IMR-90 (cell line): ENCODE measurements around the gene STPG1.

Experiments used
- CHD1 ChIP-seq: IDR thresholded peaks from 2 replicates; pipeline ENCODE4 v1.6.1; 2012; ENCODE audit warnings: low read depth, low read length, improper control_type of control experiment
- FOS ChIP-seq: fragments of 150-350 bp; IDR thresholded peaks from 2 replicates; pipeline ENCODE4 v1.6.1; 2016; ENCODE audit warnings: low read depth, low read length
- MAFK ChIP-seq: IDR thresholded peaks from 2 replicates; pipeline ENCODE4 v1.6.1; 2012; ENCODE audit warnings: low read depth, low read length, improper control_type of control experiment
- MAZ ChIP-seq: IDR thresholded peaks from 2 replicates; pipeline ENCODE4 v1.6.1; 2012; ENCODE audit warnings: low read depth, mild to moderate bottlenecking, low read length, improper control_type of control experiment, moderate library complexity, borderline replicate concordance
- NFE2L2 ChIP-seq: fragments of 150-350 bp; IDR thresholded peaks from 2 replicates; pipeline ENCODE4 v1.6.1; 2016; ENCODE audit warnings: low read depth, mild to moderate bottlenecking, low read length
- POLR2A ChIP-seq: IDR thresholded peaks from 2 replicates; pipeline ENCODE4 v1.6.1; 2012; ENCODE audit warnings: mild to moderate bottlenecking, low read depth, low read length
- RAD21 ChIP-seq: IDR thresholded peaks from 2 replicates; pipeline ENCODE4 v1.6.1; 2012; ENCODE audit warnings: low read length, improper control_type of control experiment
- RFX5 ChIP-seq: IDR thresholded peaks from 2 replicates; pipeline ENCODE4 v1.8.0; 2012; ENCODE audit warnings: low read depth, mild to moderate bottlenecking, low read length, moderate library complexity
- SMC3 ChIP-seq: fragments of 150-350 bp; IDR thresholded peaks from 2 replicates; pipeline ENCODE4 v1.6.1; 2016; ENCODE audit warnings: low read depth, mild to moderate bottlenecking, antibody characterized with exemption, low read length, moderate library complexity
- TF ChIP-seq, protein P1 (sequence below): conservative IDR thresholded peaks from 2 replicates; pipeline ENCODE4 v1.5.1; 2012; ENCODE audit warnings: mild to moderate bottlenecking, low read depth, low read length, improper control_type of control experiment

DNA sequence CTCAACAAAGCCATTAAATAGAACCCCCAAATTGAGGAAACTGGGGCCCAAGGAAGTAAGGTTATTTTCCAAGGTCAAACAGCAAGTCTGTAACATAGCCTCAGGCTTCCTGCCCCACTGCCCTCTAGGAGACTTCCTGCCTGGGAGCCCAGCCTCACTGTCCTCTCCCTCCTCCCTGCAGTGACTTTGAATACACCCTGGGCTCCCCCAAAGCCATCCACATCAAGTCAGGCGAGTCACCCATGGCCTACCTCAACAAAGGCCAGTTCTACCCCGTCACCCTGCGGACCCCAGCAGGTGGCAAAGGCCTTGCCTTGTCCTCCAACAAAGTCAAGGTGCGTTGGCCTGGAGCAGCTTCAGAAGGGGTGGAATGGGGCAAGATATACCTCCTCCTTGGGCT lies 76.1 kb downstream of the STPG1 start:
- TF ChIP-seq, protein P1, sequence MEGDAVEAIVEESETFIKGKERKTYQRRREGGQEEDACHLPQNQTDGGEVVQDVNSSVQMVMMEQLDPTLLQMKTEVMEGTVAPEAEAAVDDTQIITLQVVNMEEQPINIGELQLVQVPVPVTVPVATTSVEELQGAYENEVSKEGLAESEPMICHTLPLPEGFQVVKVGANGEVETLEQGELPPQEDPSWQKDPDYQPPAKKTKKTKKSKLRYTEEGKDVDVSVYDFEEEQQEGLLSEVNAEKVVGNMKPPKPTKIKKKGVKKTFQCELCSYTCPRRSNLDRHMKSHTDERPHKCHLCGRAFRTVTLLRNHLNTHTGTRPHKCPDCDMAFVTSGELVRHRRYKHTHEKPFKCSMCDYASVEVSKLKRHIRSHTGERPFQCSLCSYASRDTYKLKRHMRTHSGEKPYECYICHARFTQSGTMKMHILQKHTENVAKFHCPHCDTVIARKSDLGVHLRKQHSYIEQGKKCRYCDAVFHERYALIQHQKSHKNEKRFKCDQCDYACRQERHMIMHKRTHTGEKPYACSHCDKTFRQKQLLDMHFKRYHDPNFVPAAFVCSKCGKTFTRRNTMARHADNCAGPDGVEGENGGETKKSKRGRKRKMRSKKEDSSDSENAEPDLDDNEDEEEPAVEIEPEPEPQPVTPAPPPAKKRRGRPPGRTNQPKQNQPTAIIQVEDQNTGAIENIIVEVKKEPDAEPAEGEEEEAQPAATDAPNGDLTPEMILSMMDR, result no peak
- TF ChIP-seq MAFK (no peak), RFX5 (no peak), RAD21 (no peak), POLR2A (no peak), MAZ (no peak), FOS (no peak), SMC3 (no peak), CHD1 (no peak), NFE2L2 (no peak)
